Activated gamma-delta T cell treated with anti-CD3 and anti-CD28 coated beads, Interleukin-2, amount 50 U/mL, for 16 hours (primary cell): ENCODE measurements around the gene ATP9B.

Experiments
- DNase-seq: peaks from one replicate; pipeline ENCODE4 v3.0.0-alpha.2; 2020; ENCODE audit warnings: low read depth

The ATP9B gene

GRCh38 chr18:79199691-79200374, 130.6 kb downstream of the ATP9B start:
- no peak for DNase-seq

DNA sequence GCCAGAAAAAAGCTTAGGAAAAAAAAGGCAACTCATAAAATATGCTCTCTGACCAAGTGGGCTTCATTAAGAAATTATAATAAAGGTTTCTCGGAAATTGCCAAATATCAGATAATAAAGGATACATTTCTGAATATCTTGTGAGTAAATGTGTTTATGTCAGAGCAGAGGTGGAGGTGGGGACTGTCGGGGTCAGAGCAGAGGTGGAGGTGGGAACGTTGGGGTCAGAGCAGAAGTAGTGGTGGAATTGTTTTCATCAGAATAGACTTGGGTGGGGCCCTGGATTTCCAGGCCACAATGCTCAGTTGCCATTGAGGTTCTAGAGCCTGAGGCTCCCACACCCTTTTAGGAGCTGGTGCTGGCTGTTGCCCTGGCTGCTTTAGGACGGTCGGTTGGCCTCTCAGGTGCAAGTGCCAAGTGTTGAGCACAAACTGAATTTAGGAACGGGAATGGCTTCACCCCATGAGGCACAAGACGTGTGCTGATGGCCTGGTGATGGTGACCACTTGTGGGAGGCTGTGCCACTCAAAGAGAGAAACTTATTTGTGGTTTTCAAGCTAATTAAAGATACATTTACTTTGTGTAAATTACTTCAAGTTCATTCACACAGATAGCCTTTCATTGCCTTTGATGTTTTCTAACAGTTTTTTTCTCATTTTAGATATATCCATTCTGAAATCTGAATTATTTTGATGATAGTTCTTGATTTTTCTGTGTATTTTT, 131.5 kb downstream of the ATP9B start:
- peak; percentile 18 for DNase-seq

- DNase-seq = no peak
Measured at GRCh38 chr18:79203017-79203605, 133.9 kb downstream of the ATP9B start.

- DNase-seq = no peak
Measured at GRCh38 chr18:79204889-79205807, 136.0 kb downstream of the ATP9B start.

DNA sequence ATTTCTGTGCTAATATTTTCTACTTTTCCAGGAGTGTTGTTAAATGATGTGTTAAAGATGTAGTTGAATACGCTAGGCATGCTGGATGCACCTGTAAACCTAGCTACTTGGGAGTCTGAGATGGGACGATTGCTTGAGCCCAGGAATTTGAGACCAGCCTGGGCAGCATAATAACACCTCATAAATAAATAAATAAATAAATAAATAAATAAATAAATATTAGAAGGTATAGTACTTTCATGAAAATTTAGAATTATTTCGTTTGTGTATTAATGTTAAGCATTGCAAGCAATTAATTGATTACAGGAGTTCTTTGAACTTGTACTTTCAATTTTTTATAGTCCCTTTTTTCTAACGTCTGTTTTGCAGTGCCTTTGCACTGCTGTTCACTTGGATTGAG, 137.2 kb downstream of the ATP9B start:
- no peak for DNase-seq

GRCh38 chr18:79208906-79209305, 139.7 kb downstream of the ATP9B start:
- no peak for DNase-seq

DNA sequence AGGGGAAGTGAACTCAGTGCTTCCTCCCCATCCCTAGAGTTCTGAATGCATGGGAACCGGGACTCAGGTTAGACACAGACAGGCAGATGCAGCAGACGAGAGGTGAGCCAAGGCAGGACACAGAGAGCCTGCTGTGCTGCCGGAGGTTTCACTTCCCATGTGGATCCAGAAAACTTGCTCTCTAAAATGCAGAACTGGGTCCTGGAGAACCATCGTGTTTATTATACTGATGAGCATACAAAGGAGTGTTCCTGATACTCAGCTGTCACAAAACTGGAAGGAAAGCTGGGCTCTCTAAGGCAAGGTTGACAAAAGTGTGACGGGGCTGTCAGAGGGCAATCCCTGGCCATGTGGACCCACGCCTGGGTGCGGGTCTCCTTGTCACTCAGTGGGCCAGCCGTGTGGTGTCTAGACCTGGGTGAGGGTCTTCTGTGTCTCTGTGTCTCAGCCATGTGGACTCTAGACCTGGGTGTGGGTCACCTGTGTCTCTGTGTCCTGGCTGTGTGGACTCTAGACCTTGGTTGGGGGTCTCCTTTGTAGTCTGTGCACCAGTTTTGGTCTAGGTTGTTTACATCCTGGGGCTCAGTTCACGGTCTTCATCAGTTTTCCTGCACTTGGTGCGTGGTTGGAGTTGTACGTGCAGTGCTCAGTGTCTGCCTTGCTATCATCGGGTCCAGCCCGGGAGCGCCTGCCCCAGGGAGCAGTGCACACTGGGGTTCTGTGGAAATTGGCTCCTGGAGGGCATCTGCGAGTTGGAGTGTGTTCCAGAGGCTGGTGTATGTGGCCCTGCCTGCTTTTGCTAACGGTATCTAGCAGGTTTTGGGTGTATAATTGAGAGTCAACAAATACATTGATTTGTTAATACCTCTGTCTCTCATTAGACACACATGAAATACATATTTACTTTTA, 141.1 kb downstream of the ATP9B start:
- DNase-seq = no peak

- no peak for DNase-seq
Measured at GRCh38 chr18:79211844-79212243, 142.7 kb downstream of the ATP9B start.

GRCh38 chr18:79214056-79214455, 144.9 kb downstream of the ATP9B start:
- no peak for DNase-seq

GRCh38 chr18:79216176-79216575, 147.0 kb downstream of the ATP9B start:
- no peak for DNase-seq

DNA sequence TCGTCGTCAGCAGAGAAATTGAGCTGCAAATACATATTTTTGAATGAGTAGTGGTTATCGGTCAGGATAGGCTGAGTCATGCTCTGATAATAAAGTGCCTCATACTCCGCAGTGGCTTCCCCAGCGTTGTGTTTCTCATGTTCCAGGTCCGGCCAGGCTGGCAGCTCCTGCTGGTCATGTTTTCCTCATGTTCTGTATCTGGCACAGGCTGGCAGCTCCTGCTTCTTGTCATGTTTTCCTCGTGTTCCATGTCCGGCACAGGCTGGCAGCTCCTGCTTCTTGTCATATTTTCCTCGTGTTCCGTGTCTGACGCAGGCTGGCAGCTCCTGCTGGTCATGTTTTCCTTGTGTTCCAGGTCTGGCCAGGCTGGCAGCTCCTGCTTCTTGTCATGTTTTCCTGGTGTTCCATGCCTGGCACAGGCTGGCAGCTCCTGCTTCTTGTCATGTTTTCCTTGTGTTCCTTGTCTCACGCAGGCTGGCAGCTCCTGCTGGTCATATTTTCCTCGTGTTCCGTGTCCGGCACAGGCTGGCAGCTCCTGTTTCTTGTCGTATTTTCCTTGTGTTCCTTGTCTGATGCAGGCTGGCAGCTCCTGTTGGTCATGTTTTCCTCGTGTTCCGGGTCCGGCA, 148.9 kb downstream of the ATP9B start:
- no peak for DNase-seq

GRCh38 chr18:79218605-79219190, 149.5 kb downstream of the ATP9B start:
- no peak for DNase-seq

DNA sequence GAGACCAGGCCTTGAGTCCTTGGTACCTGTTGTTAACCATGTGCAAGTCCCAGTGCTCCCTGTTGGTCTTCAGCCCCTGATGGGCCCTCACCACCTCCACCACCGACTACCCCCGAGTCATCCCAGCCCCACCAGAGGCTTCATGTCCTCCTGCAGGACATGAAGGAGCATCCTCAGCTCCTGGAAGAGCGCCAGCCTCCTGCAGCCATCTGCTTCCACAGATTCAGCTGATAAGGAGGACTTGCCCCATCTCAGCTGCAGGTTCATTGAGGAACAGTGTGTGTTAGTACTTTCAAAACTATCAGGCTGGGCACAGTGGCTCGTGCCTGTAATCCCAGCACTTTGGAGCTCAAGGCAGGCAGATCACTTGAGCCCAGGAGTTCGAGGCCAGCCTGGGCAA, 151.9 kb downstream of the ATP9B start:
- DNase-seq = no peak

GRCh38 chr18:79222790-79223189, 153.6 kb downstream of the ATP9B start:
- DNase-seq = no peak

DNA sequence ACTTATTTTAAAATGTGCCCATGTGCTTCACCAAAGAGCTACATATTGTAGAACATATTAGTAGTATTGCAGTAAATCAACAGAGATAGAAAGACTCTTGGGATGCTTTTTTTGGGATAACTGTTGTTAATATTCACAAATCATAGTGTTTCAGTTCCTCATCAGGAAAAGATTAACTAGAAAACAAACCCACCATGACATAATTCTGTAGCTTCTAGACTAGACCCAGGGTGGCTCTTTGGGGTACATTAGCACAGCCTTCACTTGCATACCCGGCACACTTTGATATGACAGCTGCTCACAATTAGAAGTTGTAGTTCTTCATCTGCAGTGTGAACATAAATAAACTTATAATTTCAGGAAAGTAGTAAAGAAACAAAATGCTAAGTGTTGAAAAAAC, 154.2 kb downstream of the ATP9B start:
- DNase-seq = no peak

GRCh38 chr18:79224381-79224780, 155.2 kb downstream of the ATP9B start:
- no peak for DNase-seq

DNA sequence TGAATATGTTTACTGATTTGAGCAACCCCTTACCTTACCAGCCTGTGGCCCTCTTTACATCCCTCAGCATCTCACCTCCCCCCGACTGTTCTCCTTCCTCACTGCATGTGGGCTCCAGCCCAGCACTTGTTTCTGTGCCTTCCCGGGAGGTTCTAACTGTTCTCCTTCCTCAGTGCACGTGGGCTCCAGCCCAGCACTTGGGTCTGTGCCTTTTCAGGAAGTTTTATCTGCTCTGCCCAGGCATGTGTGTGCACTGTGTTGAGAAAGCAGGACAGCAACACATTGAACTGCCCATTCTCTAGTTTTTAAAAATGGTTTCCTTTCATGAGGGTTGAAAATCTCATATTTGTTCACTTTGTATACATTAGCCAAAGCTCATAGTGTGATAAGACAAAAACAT, 158.4 kb downstream of the ATP9B start:
- no peak for DNase-seq

DNA sequence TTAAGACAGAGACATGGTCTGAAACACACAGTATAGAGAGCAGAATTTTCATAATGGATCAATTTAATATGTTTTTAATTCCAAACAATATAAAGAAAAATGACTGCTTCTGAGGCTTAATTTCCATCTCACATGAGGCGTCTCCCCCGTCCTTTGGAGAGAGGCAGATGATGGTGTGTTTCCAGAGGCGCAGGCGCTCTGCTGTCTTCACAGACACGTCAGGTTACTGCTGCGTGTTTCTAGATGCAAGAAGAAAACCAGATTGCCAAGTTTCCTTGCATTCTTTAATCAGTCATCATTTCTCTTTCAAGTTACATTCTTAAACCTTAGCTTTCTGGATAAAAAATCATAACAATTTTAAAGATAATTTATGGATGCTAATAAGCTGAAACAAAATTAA, 160.2 kb downstream of the ATP9B start:
- no peak for DNase-seq

- DNase-seq = no peak
Measured at GRCh38 chr18:79234438-79234837, 165.2 kb downstream of the ATP9B start.

- DNase-seq = no peak
Measured at GRCh38 chr18:79239631-79240030, 170.4 kb downstream of the ATP9B start.
